GM12878 (cell line): ENCODE data around the gene AMOTL1. TPM values are rescaled to one million over a fixed set of nuclear protein-coding genes. Genes with fewer than 3 reads are reported as not detected.

ENCODE experiments used
- ATAC-seq: fragments of 200-7000 bp; cut with Tn5 transposase; 3 replicates; pipeline ENCODE4 v1.9.1; 2020; ENCODE audit warnings: mild to moderate bottlenecking, moderate library complexity
- BruUV-seq: library from RNA; stranded (reverse); fragments of 400-500 nt; replicated peaks from 2 replicates; lab custom pipeline; 2021; lab: Mats Ljungman, UMichigan
- CTCF ChIA-PET: fragments of 300-600 bp; sonication (Branson Sonifier 250); formaldehyde crosslinking; extraction: SDS; loops from one replicate; lab custom pipeline; 2021; ENCODE audit warnings: inconsistent platforms; lab: Yijun Ruan, JAX
- POLR2A ChIA-PET: fragments of 350-600 bp; formaldehyde crosslinking; extraction: SDS; loops from one replicate; lab custom pipeline; 2021; ENCODE audit warnings: inconsistent platforms; lab: Charles Lee
- RAD21 ChIA-PET: fragments of 300-600 bp; sonication (Branson Sonifier 250); formaldehyde crosslinking; loops from one replicate; lab custom pipeline; 2023; ENCODE audit warnings: antibody characterized with exemption; ENCODE audit not compliant: unreplicated experiment; lab: Charles Lee
- SMC1A ChIA-PET: fragments of 300-600 bp; sonication (Branson Sonifier 250); formaldehyde crosslinking; loops from one replicate; lab custom pipeline; 2023; ENCODE audit not compliant: unreplicated experiment, uncharacterized antibody; lab: Charles Lee
- DNase-seq: peaks from one replicate; pipeline ENCODE4 v3.0.0-alpha.2; 2011; ENCODE audit warnings: low read depth, low spot score
- FAIRE-seq: peaks from 3 replicates; lab custom pipeline; 2011; peaks lifted over from hg19 to GRCh38; lab: Jason Lieb, UNC
- H2AFZ ChIP-seq: 2 replicates; pipeline ENCODE4 v1.6.0; 2011; ENCODE audit warnings: low read depth, low read length, control low read depth; ENCODE audit not compliant: control insufficient read depth
- H3K27ac ChIP-seq: 2 replicates; pipeline ENCODE4 v1.5.1; 2011; ENCODE audit warnings: control low read depth; ENCODE audit not compliant: control insufficient read depth, insufficient read depth
- H3K27me3 ChIP-seq, 2 experiments: replicated peaks in 1 of 2; 2 replicates each; pipeline versions ENCODE4 v1.6.0 to v1.6.1; 2011; ENCODE audit warnings: low read length in 1 of 2; ENCODE audit not compliant: control insufficient read depth in 2 of 2, insufficient read depth in 2 of 2
- H3K36me3 ChIP-seq, 2 experiments: 2 replicates each; pipeline ENCODE4 v1.5.1; 2011; ENCODE audit warnings: low read length in 1 of 2; ENCODE audit not compliant: control insufficient read depth in 2 of 2, insufficient read depth in 2 of 2
- H3K4me1 ChIP-seq: 2 replicates; pipeline ENCODE4 v1.6.1; 2011; ENCODE audit warnings: mild to moderate bottlenecking, low read length, moderate library complexity, mixed read lengths; ENCODE audit not compliant: control insufficient read depth, insufficient read depth
- H3K4me2 ChIP-seq: 2 replicates; pipeline ENCODE4 v1.6.0; 2011; ENCODE audit warnings: control low read depth; ENCODE audit not compliant: control insufficient read depth, insufficient read depth
- H3K4me3 ChIP-seq: fragments of 200-600 bp; sonication (generic); 2 replicates; pipeline ENCODE4 v1.5.1; 2016
- H3K79me2 ChIP-seq: 2 replicates; pipeline ENCODE4 v1.6.0; 2011; ENCODE audit warnings: low read length; ENCODE audit not compliant: control insufficient read depth, insufficient read depth
- H3K9ac ChIP-seq: 2 replicates; pipeline ENCODE4 v1.8.0; 2011; ENCODE audit warnings: low read length, control low read depth, mixed read lengths; ENCODE audit not compliant: control insufficient read depth, insufficient read depth
- H3K9me3 ChIP-seq: replicated peaks from 3 replicates; pipeline ENCODE4 v1.5.1; 2011; ENCODE audit warnings: mild to moderate bottlenecking, low read length; ENCODE audit not compliant: control insufficient read depth, insufficient read depth
- H4K20me1 ChIP-seq: 2 replicates; pipeline ENCODE4 v1.6.0; 2011; ENCODE audit not compliant: control insufficient read depth, insufficient read depth
- CBX5 ChIP-seq: sonication (generic); IDR thresholded peaks from 2 replicates; pipeline ENCODE4 v1.6.1; 2016; ENCODE audit warnings: low read depth, moderate library complexity, mild to moderate bottlenecking, inconsistent platforms
- DPF2 ChIP-seq: fragments of 450-650 bp; IDR thresholded peaks from 2 replicates; pipeline ENCODE4 v1.6.1; 2017; ENCODE audit warnings: mild to moderate bottlenecking
- IKZF1 ChIP-seq: fragments of 450-650 bp; conservative IDR thresholded peaks from 2 replicates; pipeline ENCODE4 v1.6.1; 2017; ENCODE audit warnings: antibody characterized with exemption, mild to moderate bottlenecking
- MTA2 ChIP-seq: fragments of 450-650 bp; IDR thresholded peaks from 2 replicates; pipeline ENCODE4 v1.6.1; 2016; ENCODE audit warnings: low read depth, mild to moderate bottlenecking, moderate library complexity
- NFYA ChIP-seq: IDR thresholded peaks from 2 replicates; pipeline ENCODE4 v1.6.1; 2011; ENCODE audit warnings: low read depth, mild to moderate bottlenecking, low read length, improper control_type of control experiment, borderline replicate concordance
- RELA ChIP-seq: fragments of 450-650 bp; IDR thresholded peaks from 2 replicates; pipeline ENCODE4 v1.8.0; 2014; ENCODE audit warnings: borderline replicate concordance; ENCODE audit not compliant: partially characterized antibody
- WRNIP1 ChIP-seq: IDR thresholded peaks from 2 replicates; pipeline ENCODE4 v1.6.1; 2011; ENCODE audit warnings: low read depth, low read length, improper control_type of control experiment, borderline replicate concordance
- ZNF24 ChIP-seq: fragments of 450-650 bp; IDR thresholded peaks from 2 replicates; pipeline ENCODE4 v1.6.1; 2017; ENCODE audit warnings: antibody characterized with exemption, mild to moderate bottlenecking
- WGBS: methylation state at CpG from one replicate; pipeline ENCODE4 v1.1.6; 2016; ENCODE audit warnings: low lambda C conversion rate; ENCODE audit not compliant: insufficient replicate concordance, insufficient coverage; ENCODE audit errors: missing lambda C conversion rate; 5-methylcytosine and 5-hydroxymethylcytosine counted together
- in situ Hi-C: fragments of 300-500 bp; cut with MboI; formaldehyde crosslinking; loops from 9 replicates; pipeline ENCODE4 v1.14.3; 2018; ENCODE audit warnings: mixed read lengths
- intact Hi-C: fragments of 100-400 bp; cut with micrococcal nuclease; formaldehyde crosslinking; loops from one replicate; pipeline ENCODE4 v1.14.2; 2022; ENCODE audit not compliant: unreplicated experiment
- polyA plus RNA-seq, 11 experiments: library from polyadenylated mRNA; depleted of rRNA in 4 of 11; unstranded in 6 of 11; stranded (reverse) in 5 of 11; fragments of >200 nt; fragmentation: Nextera tagmentation in 4 of 11; fragmentation: Illumina TruSeq in 1 of 11; extraction: Ambion mirVana in 4 of 11; extraction: Trizol in 1 of 11; gene quantifications; 1 replicate in 1 of 11; 2 replicates in 10 of 11; pipeline versions ENCODE4 v1.2.1 to v1.2.3, GENCODE V29; 2011 to 2016; ENCODE audit warnings: inconsistent platforms in 2 of 11, missing spikeins in 2 of 11, low read depth in 1 of 11
- total RNA-seq, 4 experiments: library from RNA; depleted of rRNA in 3 of 4; stranded (reverse); fragments of >200 nt in 3 of 4; fragmentation: Illumina TruSeq in 1 of 4; extraction: Trizol in 1 of 4; gene quantifications; 2 replicates each; pipeline versions ENCODE4 v1.2.1 to v1.2.3, GENCODE V29; 2013 to 2021
- TF ChIP-seq, protein P1 (sequence below): fragments of 450-650 bp; formaldehyde crosslinking; IDR thresholded peaks from 2 replicates; pipeline ENCODE4 v1.4.0; 2020; ENCODE audit warnings: mild to moderate bottlenecking, moderate library complexity
- TF ChIP-seq, protein P2 (sequence below): fragments of 450-650 bp; formaldehyde crosslinking; IDR thresholded peaks from 2 replicates; pipeline ENCODE4 v1.4.0; 2022; ENCODE audit warnings: mild to moderate bottlenecking, moderate library complexity

AMOTL1 gene
- total and polyA plus RNA-seq, 10 of the 15 experiments (the other 5 are each of a cell fraction or from before 2014, with no cell fraction given): under 0.01 to 0.41 (median 0.01) TPM; not detected in 7

DNA sequence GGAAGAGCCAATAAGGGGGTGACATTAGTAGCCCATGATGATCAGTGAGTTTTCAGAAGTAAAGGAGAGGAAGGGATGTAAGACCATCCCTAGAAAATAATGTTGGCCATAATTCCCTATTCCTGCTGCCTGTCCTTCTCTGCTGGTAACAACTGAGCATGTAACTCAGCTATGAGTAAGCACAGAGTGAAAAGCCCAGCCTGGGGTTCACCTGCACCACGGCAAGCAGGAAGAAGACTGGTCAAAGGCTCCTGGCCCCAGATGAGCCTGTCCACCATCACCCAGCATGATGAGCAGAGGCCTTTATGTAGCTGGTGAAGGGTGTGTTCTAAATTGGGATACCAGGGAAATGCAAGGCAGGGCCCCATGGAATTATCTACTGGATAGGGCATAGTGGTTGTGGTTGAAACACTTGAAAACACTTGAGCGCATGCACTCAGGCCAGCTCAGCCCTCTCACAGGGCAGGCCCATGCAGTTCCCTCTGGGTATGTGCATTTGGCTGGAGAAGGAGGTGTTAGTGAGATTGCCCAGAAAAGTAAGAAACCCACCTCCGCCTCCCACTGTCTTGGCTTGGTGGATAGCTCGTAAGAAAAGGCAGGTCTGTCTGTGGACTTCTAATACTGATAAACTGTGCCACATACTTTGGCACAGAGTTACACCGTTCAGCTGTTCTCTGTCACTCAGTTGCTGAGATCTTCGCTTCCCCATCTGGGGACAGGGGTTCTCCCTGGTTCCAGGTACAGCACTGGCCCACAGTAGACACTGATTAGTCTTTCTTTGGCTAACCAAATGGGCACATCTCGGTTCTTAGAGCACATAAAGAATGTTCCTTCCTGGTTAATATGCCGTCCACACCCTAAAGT is 86.8 kb downstream of the AMOTL1 start (continued):
- TF ChIP-seq, protein P1, sequence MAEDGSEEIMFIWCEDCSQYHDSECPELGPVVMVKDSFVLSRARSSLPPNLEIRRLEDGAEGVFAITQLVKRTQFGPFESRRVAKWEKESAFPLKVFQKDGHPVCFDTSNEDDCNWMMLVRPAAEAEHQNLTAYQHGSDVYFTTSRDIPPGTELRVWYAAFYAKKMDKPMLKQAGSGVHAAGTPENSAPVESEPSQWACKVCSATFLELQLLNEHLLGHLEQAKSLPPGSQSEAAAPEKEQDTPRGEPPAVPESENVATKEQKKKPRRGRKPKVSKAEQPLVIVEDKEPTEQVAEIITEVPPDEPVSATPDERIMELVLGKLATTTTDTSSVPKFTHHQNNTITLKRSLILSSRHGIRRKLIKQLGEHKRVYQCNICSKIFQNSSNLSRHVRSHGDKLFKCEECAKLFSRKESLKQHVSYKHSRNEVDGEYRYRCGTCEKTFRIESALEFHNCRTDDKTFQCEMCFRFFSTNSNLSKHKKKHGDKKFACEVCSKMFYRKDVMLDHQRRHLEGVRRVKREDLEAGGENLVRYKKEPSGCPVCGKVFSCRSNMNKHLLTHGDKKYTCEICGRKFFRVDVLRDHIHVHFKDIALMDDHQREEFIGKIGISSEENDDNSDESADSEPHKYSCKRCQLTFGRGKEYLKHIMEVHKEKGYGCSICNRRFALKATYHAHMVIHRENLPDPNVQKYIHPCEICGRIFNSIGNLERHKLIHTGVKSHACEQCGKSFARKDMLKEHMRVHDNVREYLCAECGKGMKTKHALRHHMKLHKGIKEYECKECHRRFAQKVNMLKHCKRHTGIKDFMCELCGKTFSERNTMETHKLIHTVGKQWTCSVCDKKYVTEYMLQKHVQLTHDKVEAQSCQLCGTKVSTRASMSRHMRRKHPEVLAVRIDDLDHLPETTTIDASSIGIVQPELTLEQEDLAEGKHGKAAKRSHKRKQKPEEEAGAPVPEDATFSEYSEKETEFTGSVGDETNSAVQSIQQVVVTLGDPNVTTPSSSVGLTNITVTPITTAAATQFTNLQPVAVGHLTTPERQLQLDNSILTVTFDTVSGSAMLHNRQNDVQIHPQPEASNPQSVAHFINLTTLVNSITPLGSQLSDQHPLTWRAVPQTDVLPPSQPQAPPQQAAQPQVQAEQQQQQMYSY (CRISPR knock-in tag): no peak
- TF ChIP-seq, protein P2, sequence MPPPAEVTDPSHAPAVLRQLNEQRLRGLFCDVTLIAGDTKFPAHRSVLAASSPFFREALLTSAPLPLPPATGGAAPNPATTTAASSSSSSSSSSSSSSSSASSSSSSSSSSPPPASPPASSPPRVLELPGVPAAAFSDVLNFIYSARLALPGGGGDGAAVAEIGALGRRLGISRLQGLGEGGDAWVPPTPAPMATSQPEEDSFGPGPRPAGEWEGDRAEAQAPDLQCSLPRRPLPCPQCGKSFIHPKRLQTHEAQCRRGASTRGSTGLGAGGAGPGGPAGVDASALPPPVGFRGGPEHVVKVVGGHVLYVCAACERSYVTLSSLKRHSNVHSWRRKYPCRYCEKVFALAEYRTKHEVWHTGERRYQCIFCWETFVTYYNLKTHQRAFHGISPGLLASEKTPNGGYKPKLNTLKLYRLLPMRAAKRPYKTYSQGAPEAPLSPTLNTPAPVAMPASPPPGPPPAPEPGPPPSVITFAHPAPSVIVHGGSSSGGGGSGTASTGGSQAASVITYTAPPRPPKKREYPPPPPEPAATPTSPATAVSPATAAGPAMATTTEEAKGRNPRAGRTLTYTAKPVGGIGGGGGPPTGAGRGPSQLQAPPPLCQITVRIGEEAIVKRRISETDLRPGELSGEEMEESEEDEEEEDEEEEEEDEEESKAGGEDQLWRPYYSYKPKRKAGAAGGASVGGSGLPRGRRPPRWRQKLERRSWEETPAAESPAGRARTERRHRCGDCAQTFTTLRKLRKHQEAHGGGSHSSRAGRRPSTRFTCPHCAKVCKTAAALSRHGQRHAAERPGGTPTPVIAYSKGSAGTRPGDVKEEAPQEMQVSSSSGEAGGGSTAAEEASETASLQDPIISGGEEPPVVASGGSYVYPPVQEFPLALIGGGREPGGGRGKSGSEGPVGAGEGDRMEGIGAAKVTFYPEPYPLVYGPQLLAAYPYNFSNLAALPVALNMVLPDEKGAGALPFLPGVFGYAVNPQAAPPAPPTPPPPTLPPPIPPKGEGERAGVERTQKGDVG (CRISPR knock-in tag): no peak

DNA sequence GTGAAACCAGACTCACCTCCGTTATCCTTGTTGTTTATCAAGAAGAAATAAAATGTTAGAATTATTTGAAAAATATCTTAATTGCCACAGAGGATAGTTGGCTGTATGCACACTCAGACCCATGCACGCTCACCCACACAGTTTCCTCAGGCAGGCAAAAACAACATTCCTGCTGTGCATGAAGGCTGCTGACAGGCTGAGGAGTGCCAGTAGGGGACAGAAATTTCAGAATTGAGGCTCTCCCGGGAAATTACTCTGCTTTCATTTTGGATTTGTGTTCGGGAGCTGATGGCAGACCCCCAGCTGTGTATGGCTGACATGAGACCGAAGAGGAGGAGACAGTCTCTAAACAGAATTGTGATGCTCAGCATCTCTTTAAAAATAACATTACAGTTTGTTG is 87.5 kb downstream of the AMOTL1 start:
- BruUV-seq: no TSS peak
- ChIA-PET SMC1A (interaction anchor here (1.0 kb wide), 1 partner anchor 10 kb away, joined by 4 read pairs; no protein-coding TSS in a partner anchor), CTCF (interaction anchor here (0.9 to 1.5 kb wide), 3 partner anchors 8 to 335 kb away, joined by 3 to 4 read pairs (median 3); no protein-coding TSS in a partner anchor), RAD21 (no interaction called here), POLR2A (no interaction called here)
- no peaks in the 10 kb centered on the region for H3K79me2 ChIP-seq
- H3K27ac ChIP-seq: no peak overlapping the region
- H3K4me3 ChIP-seq: no peak overlapping the region
- H4K20me1 ChIP-seq: no peaks in the 10 kb centered on the region
- in situ Hi-C loops (no loop called here), intact Hi-C loops (no loop called here)
- no peak overlapping the region for H3K9ac ChIP-seq
- H3K4me1 ChIP-seq: no peaks in the 10 kb centered on the region
- H3K4me2 ChIP-seq: no peak overlapping the region
- H3K27me3 ChIP-seq: no peaks in the 10 kb centered on the region; a peak in 1 of 4 replicates
- no peak for ATAC-seq
- H3K9me3 ChIP-seq: no peaks in the 10 kb centered on the region
- H2AFZ ChIP-seq: no peak overlapping the region
- no peak for DNase-seq
- no peaks in the 10 kb centered on the region for H3K36me3 ChIP-seq
- FAIRE-seq: no peak
- WGBS: 13% methylated on average over 5 of the region's 5 CpGs
- TF ChIP-seq WRNIP1: no peak
- TF ChIP-seq DPF2: no peak
- TF ChIP-seq, protein P2 (CRISPR knock-in tag): no peak
- TF ChIP-seq RELA: no peak
- TF ChIP-seq NFYA: no peak
- TF ChIP-seq MTA2: no peak
- no peak for TF ChIP-seq ZNF24
- TF ChIP-seq CBX5: no peak
- no peak for TF ChIP-seq IKZF1
